ENCODE results near the gene SREBF2.

- TF ChIP-seq EZH2phosphoT487 (IDR thresholded peaks at IDR 0.05; ENCODE audit: low read depth, severe bottlenecking, unreplicated experiment) (no peak), CTCF (IDR thresholded peaks at IDR 0.05; ENCODE audit: poor library complexity) (no peak), EZH2 (IDR thresholded peaks at IDR 0.05; ENCODE audit: borderline replicate concordance) (no peak)
Observed at GRCh38 chr22:41948142-41948541, 115.2 kb downstream of the SREBF2 start.
